Measurements from ENCODE around the gene RPL13.
"Not testable (repeated sequence)": the region's sequence is repeated elsewhere in the genome, so short reads cannot be mapped to it uniquely, and the experiment has no call there.

Gene RPL13

GRCh38 chr16:89562939-89563338 lies 2.5 kb downstream of the RPL13 start:
- in situ Hi-C loops (cut with MboI; ENCODE audit: low sequenced_read_pairs), result no loop called here

- in situ Hi-C loops (cut with MboI; ENCODE audit: low sequenced_read_pairs), result no loop called here
Measured at GRCh38 chr16:89563639-89564392, 3.3 kb downstream of the RPL13 start.

- in situ Hi-C loops (cut with MboI; ENCODE audit: low sequenced_read_pairs), result no loop called here
Measured at GRCh38 chr16:89564476-89565255, 4.2 kb downstream of the RPL13 start.

- in situ Hi-C loops (cut with MboI; ENCODE audit: low sequenced_read_pairs), result no loop called here
Measured at GRCh38 chr16:89565256-89565505, 4.7 kb downstream of the RPL13 start.

GRCh38 chr16:89565506-89566372 lies 5.3 kb downstream of the RPL13 start:
- in situ Hi-C loops (cut with MboI; ENCODE audit: low sequenced_read_pairs), result no loop called here

GRCh38 chr16:89567656-89568594 lies 7.4 kb downstream of the RPL13 start:
- in situ Hi-C loops (cut with MboI; ENCODE audit: low sequenced_read_pairs), result no loop called here

- in situ Hi-C loops (cut with MboI; ENCODE audit: low sequenced_read_pairs), result no loop called here
Measured at GRCh38 chr16:89569506-89570341, 9.2 kb downstream of the RPL13 start.

- in situ Hi-C loops (cut with MboI; ENCODE audit: low sequenced_read_pairs), result no loop called here
Measured at GRCh38 chr16:89570342-89570923, 10.0 kb downstream of the RPL13 start.

- in situ Hi-C loops (cut with MboI; ENCODE audit: low sequenced_read_pairs), result not testable (repeated sequence)
Measured at GRCh38 chr16:89570983-89571598, 10.6 kb downstream of the RPL13 start.

- in situ Hi-C loops (cut with MboI; ENCODE audit: low sequenced_read_pairs), result no loop called here
Measured at GRCh38 chr16:89571636-89572035, 11.2 kb downstream of the RPL13 start.

GRCh38 chr16:89572073-89572484 lies 11.6 kb downstream of the RPL13 start:
- in situ Hi-C loops (cut with MboI; ENCODE audit: low sequenced_read_pairs), result no loop called here

- in situ Hi-C loops (cut with MboI; ENCODE audit: low sequenced_read_pairs), result no loop called here
Measured at GRCh38 chr16:89572485-89573205, 12.2 kb downstream of the RPL13 start.

GRCh38 chr16:89573826-89574680 lies 13.6 kb downstream of the RPL13 start:
- in situ Hi-C loops (cut with MboI; ENCODE audit: low sequenced_read_pairs), result no loop called here

- in situ Hi-C loops (cut with MboI; ENCODE audit: low sequenced_read_pairs), result no loop called here
Measured at GRCh38 chr16:89574681-89575246, 14.3 kb downstream of the RPL13 start.

- in situ Hi-C loops (cut with MboI; ENCODE audit: low sequenced_read_pairs), result no loop called here
Measured at GRCh38 chr16:89575247-89576152, 15.0 kb downstream of the RPL13 start, which contains the start of gene CPNE7. Gene CPNE7, plus strand, starts transcription at chr16:89575758. Its CDS starts 140 bp downstream, at chr16:89575898.

Measured in HL-60/S4 (cell line).